HG03280 (cell line): ENCODE results near the gene CCL8.

Experiments
- ATAC-seq: cut with Tn5 transposase; IDR thresholded peaks from one replicate; pipeline ENCODE4 v1.9.1; 2021; ENCODE audit warnings: mild to moderate bottlenecking, moderate library complexity; ENCODE audit not compliant: unreplicated experiment

CCL8 gene

DNA sequence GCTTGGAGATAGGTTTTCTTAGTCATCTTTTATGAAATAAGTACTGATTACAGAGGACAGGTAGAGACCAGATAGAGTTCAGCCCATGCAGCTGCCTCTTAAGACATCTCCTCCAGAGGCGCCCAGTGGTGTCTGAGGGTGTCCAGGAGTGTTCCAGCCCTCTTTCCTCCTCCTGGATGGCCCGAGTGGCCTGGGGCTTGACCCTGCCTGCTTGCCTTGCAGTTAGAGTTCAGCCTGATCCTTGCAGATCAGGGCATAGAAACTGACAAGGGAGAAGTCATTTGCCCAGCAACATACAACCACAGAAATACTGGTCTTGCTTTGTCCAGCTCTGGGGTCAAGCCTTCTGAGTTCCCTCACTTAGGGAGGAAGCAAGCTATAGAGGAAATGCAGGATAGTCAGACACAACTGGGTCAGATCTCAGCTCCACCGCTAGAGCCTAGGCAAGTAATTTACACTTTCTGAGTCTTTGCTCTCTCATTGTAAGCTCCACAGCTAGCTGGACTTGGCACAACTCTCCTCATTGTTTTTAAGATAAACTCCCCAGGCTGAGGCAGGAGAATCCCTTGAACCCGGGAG lies 47.4 kb downstream of the CCL8 start:
- no peak for ATAC-seq

DNA sequence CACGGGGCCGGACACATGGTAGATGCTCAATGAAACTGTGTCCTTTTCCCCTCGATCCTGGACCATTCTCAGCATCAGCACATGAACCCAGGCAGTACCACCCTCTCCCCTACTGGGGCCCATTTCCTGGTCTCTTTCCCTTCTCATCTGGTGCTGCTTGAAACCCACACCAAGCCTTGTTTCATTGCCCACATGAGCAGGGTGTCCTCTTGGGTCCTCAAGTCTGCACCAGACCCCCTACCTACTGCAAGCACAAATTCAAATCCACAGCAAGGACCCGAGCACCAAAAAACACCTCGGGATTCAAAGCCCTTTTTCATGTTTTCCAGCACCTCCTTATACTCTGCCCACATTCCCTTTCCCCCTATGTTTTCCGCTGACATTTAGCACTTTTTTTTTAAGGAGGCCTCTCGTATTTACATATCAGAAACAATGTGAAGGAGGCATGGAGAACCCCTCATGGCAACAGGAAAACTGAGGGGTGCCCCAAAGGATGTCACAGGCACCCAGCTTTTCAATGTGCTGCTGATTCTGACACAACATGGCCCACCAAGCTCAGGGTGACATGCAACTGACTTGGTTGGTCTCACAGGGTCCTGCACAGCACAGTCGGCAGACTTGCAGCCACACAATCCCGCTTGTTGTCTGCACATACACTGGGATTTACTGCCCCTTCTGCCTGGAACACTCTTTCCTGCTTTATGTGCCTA lies 48.4 kb downstream of the CCL8 start:
- no peak for ATAC-seq

DNA sequence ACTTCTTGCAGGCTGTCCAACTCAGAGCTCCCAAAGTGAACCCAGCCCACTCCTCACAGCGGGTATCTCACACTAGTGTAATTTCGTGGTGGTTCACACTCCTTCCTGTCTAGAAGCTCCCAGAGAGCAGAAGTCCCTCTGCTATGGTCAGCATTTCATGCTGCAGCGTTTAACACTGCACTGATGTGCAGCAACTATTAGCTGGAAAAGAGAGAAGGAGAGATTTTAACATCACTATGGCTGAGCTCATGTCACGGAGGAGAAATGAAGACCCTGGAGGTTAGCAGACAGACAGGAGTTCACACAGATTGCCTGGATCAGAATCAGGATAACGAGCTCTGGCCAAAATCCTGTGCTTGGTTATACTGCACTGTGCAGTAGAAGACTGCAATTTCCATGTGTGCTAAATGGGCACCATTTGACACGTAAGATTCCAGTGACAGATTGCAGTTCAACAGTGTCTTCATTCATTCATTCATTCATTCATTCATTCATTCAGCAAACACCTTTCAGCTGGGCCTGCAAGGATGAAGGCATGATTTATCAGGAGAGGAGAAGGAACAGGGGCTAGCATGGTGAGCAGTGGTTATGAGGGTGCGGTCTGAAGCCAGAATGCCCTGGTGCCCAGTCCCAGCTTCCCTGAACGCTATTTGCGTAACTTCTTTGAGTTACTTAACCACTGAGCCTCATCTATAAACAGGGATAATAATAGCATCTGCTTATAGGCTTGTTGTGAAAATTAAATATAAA lies 49.1 kb downstream of the CCL8 start:
- ATAC-seq, result no peak

DNA sequence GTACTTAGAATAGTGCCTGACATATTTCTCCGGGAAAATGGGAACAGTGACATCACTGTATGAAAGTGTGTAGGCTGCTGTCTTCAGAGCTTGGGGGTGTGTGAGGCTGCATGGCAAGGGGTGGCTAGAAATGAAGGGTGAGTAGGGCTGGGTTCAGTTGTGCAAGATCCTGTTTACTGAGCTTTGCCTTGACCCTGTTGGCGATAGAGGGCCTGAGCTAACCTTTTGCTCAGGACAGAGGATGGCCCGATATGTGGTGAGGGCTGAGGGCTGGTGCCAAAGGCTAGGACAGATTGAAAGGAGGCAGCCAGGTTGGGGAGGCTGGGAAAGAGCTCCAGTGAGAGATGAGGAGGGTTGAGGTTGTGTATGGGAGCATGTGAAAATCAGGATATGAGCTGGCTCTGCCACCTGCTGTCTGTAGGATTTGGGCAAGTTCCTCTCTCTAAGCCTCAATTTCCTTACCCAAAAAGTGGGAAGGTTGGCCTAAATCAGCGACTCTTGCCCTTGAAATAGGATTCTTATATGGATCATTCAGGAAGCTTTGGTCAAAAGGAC lies 49.8 kb downstream of the CCL8 start:
- no peak for ATAC-seq

GRCh38 chr17:34369571-34369970 lies 50.3 kb downstream of the CCL8 start:
- no peak for ATAC-seq

- ATAC-seq, result no peak
These were observed 51.3 kb downstream of the CCL8 start for GRCh38 chr17:34370376-34370996.

- ATAC-seq, result no peak
These were observed 51.8 kb downstream of the CCL8 start for GRCh38 chr17:34370997-34371395.
